ENCODE data around the gene CDKN2B-AS1. TPM values are rescaled to one million over a fixed set of nuclear protein-coding genes. Genes with fewer than 3 reads are reported as not detected.

The CDKN2B-AS1 gene
- total RNA-seq, 1 donor = 9.5 TPM

GRCh38 chr9:22124263-22125011, 129.8 kb downstream of the CDKN2B-AS1 start:
- peak; percentile 88 for DNase-seq (ENCODE audit: low read depth)
- no peak for TF ChIP-seq CTCF (IDR thresholded peaks at IDR 0.05; ENCODE audit: insufficient read depth, low read depth, low read length)

GRCh38 chr9:22129133-22129532, 134.5 kb downstream of the CDKN2B-AS1 start:
- H3K4me3 ChIP-seq (ENCODE audit: low read depth, low read length) = no peak overlapping the region
- peak; percentile 51 for DNase-seq (ENCODE audit: low read depth)
- TF ChIP-seq CTCF (IDR thresholded peaks at IDR 0.05; ENCODE audit: insufficient read depth, low read depth, low read length) = no peak

More at GRCh38 chr9:22124263-22125011, 129.8 kb downstream of the CDKN2B-AS1 start:
- no peak overlapping the region for H3K4me3 ChIP-seq (ENCODE audit: low read depth, low read length)

- no peak for DNase-seq (ENCODE audit: low read depth)
- TF ChIP-seq CTCF (IDR thresholded peaks at IDR 0.05; ENCODE audit: insufficient read depth, low read depth, low read length) = no peak
- H3K4me3 ChIP-seq (ENCODE audit: low read depth, low read length) = no peak overlapping the region
Measured at GRCh38 chr9:22129633-22130032, 135.0 kb downstream of the CDKN2B-AS1 start.

GRCh38 chr9:22131817-22132216, 137.2 kb downstream of the CDKN2B-AS1 start:
- no peak overlapping the region for H3K4me3 ChIP-seq (ENCODE audit: low read depth, low read length)
- no peak for TF ChIP-seq CTCF (IDR thresholded peaks at IDR 0.05; ENCODE audit: insufficient read depth, low read depth, low read length)
- no peak for DNase-seq (ENCODE audit: low read depth)

- no peak for DNase-seq (ENCODE audit: low read depth)
- no peak for TF ChIP-seq CTCF (IDR thresholded peaks at IDR 0.05; ENCODE audit: insufficient read depth, low read depth, low read length)
- H3K4me3 ChIP-seq (ENCODE audit: low read depth, low read length) = no peak overlapping the region
Measured at GRCh38 chr9:22134390-22134789, 139.8 kb downstream of the CDKN2B-AS1 start.

GRCh38 chr9:22136461-22137096, 142.0 kb downstream of the CDKN2B-AS1 start:
- H3K4me3 ChIP-seq (ENCODE audit: low read depth, low read length) = no peak overlapping the region
- TF ChIP-seq CTCF (IDR thresholded peaks at IDR 0.05; ENCODE audit: insufficient read depth, low read depth, low read length) = no peak
- DNase-seq (ENCODE audit: low read depth) = peak; percentile 73
